Fibroblast of gingiva (primary cell): Measurements from ENCODE around the gene MTHFD1L.
A peak's percentile ranks its signal among the peaks of the same experiment; 100 is the strongest.

Experiments
- DNase-seq: peaks from one replicate; pipeline ENCODE4 v3.0.0-alpha.2; 2011; ENCODE audit warnings: low read depth

MTHFD1L gene

DNA sequence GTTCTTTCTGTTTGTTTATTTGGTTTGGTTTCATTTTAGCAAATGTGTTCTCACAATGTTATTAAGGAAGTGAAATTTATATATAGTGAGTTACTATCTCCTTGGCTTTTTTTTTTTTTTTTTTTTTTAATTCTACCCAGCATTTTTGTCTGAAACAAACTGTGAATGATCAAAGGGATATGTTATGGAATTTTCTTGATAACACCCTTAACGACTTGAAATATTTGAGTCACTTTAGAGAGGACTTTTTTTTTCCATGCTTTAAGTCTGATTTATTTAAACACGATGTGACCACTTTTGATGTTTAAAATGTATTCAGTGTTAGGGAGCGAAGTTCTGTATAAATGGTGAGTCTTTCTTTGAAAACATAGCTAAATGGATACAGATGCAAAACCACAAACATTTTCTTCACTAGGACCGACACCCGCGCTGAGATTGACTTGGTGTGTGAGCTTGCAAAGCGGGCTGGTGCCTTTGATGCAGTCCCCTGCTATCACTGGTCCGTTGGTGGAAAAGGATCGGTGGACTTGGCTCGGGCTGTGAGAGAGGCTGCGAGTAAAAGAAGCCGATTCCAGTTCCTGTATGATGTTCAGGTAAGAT lies 149.7 kb downstream of the MTHFD1L start:
- peak; percentile 37 for DNase-seq

DNA sequence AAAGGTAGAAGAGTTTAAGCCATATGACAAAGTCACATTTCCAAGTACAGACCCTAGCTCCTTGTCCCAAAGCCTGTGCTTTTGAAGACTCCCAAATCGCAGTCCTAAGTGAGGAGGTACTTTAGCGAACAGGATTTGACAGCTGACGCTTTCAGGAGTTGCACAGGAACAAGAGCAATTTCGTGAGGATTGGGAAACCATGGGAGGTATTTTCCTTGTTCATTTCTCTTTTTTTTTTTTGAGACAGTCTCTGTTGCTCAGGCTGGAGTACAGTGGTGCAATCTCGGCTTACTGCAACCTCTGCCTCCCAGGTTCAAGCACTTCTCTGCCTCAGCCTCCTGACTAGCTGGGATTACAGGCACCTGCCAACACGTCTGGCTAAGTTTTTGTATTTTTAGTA lies 150.6 kb downstream of the MTHFD1L start:
- DNase-seq, result no peak

DNA sequence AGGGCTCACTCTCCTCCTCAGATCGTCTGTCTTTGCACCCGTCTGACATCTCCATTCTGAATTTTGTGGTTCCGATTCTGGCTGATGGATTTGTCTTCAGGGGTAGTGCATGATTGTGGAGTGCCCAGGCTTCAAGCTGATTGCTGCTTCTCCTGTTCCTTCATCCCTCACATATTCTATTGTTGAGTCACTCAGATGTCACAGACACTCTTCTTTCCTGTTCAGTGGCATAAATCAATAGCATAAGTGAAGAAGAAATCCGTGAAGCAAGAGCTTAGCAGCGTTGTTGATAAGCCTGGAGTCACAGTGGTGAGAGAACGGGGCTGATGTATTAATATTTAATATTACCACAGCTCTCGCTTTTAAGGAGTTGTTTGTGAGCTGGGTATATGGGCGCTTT lies 152.5 kb downstream of the MTHFD1L start:
- no peak for DNase-seq

DNA sequence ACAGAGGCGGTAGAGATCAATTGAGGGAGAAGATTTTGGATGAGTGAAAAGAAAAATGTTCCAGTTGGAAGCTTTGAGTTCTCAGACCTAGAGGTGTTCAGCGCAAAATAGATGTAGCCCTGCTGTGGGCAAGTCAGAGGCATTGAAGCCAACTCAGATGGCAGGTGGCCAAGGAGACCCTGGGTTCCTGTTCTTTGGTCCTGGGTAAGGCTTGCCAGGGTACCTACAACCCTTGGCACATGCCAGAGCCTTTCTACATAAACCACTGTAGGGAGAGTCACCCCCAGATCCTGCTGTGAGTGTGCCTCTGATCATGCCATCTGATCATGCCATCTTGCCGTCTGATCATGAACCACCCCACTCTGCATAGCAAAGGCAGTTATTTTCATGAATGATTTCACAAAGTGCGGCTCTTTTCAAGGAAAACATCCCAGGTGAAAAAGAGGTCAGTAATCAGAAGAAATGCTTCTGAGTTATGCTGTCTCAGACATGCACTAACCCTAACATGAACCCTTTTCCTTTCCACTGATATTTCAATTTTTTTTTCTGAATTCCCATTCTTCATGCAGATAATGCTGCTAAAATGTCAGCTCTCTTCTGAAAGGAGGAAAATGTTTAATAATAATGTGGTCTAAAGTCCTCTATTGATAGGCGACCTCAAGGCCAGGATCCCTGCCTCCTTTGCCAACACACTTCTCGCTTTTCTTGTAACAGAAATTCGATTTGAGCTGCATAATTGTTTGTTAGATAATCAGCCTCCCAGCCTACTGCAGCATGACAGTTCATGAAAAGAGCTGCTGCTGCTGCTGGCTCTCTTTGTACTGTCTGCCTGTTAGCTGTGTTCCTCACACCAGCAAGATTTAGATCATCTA lies 153.6 kb downstream of the MTHFD1L start:
- DNase-seq, result no peak

DNA sequence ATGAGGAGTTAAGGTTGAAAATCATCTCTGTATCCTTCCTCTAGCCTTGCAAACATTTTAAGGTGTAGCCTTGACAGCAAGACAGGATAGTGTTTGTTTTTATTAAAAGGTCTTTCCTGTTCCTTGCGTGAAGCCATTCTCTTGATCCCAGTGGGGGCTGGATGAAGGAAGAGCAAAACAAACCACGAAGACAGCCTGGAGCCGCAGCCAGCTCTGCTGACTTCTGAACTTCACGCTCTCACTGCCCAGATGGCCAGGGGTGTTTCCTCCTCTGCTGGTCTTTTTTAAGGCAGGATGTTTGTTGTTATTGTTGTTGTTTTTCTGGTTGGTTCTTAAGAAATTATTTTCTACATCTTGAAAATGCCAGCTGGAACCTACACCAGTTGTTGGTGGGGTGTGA lies 156.4 kb downstream of the MTHFD1L start:
- DNase-seq, result no peak

DNA sequence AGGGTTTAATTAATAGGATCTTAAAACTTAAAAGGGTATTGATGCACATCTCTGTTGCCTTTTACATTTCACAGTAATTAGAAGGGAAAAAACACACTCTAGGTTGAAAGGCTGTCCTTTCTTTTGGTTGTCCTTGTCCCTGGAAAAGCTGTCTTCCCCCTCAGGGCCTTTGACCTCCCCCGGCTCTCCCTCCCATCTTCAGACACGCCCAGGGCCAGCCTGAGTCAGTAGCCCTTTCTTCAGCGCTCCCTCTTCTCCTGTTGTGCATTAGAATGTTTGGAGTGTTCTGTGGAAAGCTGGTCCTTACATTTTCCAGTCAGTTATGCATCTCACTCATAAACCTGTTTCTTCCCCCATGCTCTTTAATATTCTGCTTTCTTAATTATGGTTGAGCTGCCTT lies 157.0 kb downstream of the MTHFD1L start:
- DNase-seq, result no peak

DNA sequence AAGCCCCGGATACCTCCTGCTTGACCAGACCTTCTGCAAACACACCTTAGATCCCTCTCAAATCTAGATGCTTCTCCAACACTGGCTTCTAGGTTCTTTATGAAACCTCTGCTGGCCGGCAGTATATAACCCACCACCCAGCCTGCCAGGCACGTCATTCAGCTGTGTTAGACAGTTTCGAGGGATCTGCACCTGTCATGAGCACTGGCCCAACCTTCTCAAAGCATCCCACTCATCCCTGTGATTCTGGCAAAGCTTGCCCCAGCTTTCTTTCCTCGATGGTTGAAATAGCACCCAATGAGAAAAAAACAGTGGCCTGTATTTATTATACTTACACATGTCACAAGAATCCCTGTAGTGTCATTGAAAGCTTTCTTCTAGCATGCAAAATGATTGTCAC lies 157.8 kb downstream of the MTHFD1L start:
- no peak for DNase-seq

DNA sequence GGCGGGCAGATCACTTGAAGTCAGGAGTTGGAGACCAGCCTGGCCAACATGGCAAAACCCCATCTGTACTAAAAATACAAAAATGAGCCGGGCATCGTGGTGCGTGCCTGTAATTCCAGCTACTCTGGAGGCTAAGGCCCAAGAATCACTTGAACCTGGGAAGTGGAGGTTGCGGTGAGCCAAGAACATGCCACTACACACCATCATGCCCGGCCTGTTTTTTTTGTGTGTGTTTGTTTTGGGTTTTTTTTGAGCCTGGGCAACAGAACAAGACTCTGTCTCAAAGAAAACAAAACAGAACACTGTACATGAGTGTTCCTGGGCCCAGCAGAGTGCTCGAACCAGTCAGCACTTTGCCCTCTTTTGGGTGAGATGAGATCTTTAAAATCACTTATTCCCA lies 159.1 kb downstream of the MTHFD1L start:
- DNase-seq, result no peak

DNA sequence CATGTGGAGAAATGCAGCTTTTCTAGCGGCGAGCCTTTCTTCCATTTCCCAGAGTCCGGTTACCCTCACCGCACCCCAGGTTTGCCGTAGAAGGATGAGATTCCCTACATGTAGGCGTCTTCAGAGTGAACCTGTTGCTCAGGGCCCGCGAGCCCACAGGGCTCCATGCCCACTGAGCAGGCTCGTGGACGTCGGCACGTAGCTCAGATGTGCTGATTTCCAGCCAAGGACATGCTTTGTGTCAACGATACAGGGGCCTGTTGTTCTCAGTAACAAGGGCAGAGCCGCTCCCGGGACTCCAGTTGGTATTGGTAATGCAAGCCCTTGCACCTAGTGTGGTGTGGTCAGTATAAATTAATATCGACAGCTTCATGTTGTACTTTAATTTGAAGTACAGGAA lies 159.6 kb downstream of the MTHFD1L start:
- no peak for DNase-seq

DNA sequence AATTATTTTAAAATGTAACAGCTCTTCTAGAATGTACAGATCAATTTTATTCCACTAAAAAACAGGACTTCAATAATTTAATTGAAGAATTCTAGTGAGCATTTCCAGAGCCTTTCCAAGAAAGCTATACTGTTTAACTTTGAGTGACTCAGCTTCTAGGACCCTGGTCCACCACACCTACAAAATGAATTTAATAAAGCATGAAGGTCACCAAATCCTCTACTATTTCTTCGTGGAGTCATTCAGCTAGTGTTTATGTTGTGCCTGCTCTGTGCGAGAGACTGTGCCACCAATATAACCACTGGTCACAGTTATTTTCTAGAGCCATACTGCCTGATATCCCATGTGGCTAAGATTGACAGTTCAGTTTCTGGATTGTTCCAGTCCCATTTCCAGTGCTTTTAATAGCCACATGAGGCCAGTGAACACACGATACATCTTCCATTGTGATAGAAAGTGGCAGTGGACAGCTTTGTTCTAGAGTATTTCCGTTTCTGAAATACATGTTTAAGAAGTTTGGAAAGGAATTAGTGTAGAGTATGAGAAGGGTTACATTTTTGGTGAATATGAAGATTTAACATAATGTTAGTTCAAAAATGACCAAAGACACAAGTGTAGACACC lies 160.7 kb downstream of the MTHFD1L start:
- DNase-seq, result no peak

DNA sequence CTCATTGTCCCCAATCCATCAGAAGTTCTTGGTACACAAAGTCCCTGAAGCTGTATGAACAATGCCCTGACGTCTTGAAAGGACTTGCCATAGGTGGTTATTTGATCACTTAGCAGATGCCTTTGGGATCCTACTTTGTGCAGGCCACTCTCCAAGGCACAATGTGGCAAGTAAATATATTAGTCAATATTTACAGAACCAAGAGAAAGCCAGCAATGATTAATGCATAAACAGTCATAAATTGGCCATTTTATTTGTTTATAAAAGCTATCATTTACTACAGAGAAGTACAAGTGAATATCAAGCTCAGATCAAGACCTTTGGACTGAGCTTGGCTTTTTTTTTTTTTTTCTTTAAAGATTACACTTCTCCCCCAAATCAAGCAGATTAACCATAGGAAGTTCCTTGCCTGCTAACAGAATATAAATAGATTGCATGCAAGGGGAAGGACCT lies 161.8 kb downstream of the MTHFD1L start:
- DNase-seq, result no peak

DNA sequence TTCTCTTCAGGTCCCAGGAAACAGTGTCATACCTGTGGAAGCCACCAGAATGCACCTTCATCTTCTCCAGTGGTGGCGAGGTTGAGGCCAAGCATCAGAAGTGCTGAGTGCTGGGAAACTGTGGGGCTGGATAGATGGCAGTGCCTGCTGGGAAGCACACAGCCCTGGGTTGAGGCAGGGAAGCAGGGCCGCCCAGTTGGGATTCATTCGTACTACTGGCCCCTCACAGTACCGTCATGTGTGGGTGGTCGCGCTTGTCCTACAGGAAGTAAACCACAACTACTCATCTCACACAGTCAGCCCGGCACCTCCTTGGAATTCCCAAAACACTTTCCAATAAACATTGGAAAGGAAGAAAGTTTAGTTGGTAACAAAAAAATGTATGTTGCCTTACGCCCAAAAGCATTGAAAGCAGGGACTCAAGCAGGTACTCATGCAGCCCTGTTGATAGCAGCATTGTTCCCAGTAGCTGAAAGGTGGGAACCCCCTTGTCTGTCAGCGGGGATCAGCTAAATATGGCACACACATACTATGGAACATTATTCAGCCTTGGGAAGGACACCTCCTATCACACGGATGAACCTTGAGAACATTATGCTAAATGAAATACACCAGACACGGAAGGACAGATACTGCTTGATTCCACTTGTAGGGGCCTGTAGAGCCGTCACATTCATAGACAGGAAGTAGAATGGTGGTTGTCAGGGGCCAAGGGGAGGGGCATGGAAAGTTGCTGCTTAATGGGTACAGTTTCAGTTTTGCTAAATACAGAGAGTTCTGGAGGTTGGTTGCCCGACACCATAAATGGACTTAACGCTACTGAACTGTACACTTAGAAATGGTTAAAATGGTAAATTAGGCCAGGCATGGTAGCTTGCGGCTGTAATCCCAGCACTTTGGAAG lies 162.7 kb downstream of the MTHFD1L start:
- DNase-seq, result no peak

DNA sequence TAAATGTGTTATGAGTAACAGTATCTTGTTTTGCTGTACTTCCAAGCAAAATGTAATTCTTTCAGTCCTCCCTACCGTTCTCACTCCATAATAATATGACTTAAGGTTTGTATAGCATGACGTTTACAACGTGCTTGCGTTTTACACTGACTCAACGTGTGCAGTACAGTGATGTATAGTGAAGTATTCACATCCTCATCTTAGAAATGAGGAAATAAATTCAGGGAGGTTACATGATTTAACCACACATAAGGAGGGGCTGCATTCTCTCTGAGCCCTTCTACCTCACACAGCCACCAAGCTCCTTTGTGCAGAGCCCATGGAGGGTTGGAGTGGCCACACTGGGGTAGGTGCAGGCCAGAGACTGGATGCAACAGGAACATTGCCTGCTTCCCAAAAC lies 164.5 kb downstream of the MTHFD1L start:
- no peak for DNase-seq

DNA sequence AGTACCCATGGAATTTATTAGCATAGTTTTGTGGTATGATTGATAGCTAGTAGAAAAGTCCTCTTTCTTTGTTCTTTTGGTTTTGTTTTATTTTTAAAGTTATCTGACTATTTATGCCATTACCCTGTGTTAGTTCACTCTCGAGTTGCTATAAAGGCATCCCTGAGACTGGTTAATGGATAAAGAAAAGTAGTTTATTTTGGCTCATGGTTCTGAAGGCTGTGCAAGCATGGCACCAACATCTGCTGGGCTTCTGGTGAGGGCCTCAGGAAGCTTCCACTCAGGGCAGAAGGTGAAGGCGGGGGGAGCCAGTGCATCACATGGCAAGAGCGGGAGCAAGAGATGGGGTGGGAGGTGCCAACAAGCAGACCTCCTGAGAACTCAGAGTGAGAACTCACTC lies 166.5 kb downstream of the MTHFD1L start:
- no peak for DNase-seq

DNA sequence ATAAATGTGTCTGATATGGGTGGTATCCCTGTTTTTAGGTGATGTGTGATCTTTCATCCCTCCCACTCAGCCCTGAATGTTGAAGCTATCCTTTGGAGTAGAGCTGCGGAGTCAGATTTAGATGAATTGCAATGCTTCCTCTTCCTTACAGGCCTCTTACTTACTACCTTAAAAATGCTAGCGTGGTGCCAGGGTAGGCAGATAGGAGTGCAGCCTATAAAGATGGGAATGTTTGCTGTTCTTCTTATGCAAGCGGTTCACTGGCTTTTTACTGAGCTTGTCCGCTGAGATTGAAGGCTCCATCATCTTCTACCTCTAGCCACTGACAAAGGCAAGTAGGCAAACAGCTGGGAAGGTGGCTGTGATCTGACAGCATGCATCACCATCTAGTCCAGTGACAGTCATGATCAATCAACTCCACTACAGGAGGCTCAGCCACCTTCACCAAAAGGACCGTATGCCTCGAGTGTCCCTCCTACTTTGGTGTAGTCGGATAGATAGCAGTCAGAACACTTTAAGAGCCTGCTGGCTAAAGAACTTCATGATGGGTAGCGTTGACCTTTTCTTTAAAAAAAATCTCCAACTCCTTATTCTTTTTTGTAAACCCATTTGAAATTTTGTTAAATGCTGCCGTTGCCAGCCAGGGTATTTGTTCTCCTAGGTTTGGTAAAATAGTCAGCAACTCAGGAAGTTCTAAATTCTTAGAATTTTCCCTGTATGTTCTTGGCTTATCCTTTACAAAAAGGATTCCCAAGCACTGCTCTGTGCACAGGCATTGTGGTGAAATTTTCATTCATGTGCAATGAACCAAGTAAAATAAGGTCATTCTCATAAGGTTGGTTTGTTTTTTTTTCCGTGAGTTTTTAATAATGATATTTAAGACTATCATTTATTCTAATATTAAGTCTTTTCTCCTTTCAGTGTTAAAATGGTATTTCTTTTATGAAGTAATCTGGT lies 169.6 kb downstream of the MTHFD1L start:
- no peak for DNase-seq

DNA sequence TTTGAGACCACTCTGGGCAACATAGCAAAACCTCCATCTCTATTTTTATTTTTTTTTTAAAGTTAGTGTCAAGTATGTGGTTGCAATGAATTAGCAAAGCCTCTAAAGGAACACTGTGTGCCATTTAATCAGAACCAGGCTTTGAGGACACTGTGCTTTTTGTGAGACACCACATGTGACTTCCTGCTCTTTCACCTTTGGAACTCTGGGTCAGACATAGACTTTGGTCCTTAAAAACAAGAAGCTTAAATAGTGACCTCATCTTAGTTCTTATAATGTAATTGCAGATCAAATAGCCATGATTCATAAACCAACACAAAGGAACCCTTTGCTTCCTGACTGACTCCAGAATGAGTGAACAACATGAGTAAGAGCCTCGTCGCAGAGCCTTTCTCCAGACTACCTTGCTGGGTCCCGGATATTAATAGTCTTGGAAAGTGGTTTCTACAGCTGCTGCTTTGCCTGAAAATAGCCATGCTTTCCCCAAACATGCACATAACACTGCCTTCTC lies 170.8 kb downstream of the MTHFD1L start:
- peak; percentile 77 for DNase-seq

DNA sequence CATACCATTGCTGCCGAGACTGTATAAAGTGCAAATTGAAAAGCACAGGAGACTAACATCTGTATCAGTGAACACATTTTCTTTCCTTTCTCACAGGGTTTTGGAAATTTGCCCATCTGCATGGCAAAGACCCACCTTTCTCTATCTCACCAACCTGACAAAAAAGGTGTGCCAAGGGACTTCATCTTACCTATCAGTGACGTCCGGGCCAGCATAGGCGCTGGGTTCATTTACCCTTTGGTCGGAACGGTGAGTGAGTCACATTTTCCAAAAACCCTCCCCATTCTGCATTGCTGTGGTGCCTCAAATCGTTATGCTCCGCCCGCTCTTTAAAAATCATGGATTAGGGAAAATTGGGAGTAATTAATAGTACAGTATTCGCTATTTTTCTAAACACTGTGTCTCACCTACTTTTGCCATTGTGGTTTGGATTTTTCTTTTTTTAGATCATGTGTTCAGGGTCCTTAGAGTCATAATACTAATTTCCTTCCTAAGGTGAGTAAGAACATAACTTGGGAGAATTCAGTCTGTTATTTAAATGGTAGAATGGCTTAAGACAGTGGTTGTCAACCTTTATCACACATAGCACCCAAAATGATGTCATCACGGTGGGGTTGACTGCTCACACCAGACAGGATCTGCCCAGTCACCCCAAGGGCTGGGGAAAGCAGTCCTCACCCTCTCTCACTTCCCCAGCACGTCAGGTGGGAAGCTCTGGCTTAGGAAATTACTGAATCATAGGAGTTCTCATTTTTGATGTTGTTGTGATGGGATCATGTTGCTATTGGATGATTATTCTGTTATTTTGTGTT lies 171.6 kb downstream of the MTHFD1L start:
- no peak for DNase-seq

DNA sequence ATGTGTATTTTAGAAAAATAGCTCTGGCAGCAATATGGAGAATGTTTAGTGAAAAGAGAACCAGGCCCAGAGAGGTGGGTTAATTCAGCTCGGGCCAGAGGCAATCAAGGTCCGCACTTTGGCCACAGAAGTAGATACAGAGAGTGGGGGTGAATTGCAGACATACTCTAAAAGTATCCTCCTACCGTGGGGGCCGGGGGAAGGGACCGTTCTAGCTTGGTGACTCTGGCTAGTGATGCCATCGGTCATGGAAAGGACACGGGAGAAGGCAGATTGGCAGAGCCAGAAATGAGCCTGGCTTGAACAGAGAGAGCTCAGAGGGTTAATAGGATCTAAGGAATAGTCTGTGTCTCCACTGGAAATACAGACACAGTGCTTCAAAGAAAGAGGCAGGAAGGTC lies 173.1 kb downstream of the MTHFD1L start:
- DNase-seq, result no peak

DNA sequence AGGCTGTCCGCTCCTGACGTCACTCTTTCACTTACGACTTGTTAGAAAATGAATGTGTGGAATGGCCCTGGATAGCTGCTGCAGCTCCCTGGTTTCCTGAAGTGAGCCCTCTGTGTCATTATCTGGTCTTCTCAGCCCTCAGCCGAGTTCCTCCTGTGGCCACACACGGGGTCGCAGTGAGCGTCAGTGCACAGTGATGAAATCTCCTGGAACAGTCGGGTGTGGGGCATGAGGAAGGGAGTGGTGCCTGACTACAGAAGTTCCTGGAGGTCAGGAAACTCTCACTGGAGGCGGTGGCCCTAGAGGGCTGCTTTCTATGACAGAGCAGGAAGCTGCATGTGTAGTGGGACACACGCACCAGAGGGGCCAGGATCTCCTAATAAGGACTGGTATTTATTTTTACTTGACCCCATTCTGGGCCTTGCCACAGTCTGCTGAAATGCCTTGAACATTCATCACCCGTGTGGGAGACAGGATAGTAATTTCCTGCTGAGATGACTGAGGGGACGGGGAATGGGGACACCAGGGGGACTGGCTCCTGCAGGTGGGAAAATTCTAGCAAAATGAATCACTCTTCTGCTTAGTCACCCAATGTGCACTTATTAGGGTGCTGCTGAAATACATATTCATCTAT lies 175.5 kb downstream of the MTHFD1L start:
- peak; percentile 85 for DNase-seq
